Measurements from ENCODE around the gene NTNG1. TPM values are rescaled to one million over a fixed set of nuclear protein-coding genes. Genes with fewer than 3 reads are reported as not detected.

NTNG1 gene
- total and polyA plus RNA-seq, 2 of the 13 experiments (the other 11 are each of a cell fraction or from before 2014, with no cell fraction given) = not detected

DNA sequence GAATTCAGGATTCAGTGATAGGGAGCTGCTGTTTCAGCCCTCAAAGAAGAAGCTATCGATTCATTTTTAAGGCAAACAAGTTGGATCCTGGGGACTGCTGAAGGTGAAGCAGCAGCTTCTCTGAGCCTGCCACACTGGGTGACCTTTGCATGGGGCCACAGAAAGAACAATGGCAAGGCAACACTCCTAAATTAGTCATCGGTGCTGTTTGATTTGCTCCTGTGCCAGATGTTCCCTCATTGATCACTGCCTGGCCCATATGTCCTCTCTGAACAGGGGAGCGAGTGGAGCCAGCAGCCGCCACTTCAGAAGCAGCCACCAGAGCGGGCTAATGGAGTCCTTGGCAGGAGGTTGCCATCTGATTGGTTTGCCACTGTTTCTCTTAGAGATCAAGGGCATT, 391.5 kb downstream of the NTNG1 start (continued):
- TF ChIP-seq, protein P1, sequence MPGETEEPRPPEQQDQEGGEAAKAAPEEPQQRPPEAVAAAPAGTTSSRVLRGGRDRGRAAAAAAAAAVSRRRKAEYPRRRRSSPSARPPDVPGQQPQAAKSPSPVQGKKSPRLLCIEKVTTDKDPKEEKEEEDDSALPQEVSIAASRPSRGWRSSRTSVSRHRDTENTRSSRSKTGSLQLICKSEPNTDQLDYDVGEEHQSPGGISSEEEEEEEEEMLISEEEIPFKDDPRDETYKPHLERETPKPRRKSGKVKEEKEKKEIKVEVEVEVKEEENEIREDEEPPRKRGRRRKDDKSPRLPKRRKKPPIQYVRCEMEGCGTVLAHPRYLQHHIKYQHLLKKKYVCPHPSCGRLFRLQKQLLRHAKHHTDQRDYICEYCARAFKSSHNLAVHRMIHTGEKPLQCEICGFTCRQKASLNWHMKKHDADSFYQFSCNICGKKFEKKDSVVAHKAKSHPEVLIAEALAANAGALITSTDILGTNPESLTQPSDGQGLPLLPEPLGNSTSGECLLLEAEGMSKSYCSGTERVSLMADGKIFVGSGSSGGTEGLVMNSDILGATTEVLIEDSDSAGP (CRISPR knock-in tag; IDR thresholded peaks at IDR 0.05; ENCODE audit: borderline replicate concordance) = no peak
- TF ChIP-seq ZNF619 (CRISPR knock-in tag; IDR thresholded peaks at IDR 0.05) (no peak), AGO1 (IDR thresholded peaks at IDR 0.05; ENCODE audit: low read depth, low read length, poor library complexity, severe bottlenecking) (no peak), JARID2 (CRISPR knock-in tag; IDR thresholded peaks at IDR 0.05; ENCODE audit: insufficient replicate concordance) (no peak), ATF7 (IDR thresholded peaks at IDR 0.05) (no peak), ATF7 (CRISPR knock-in tag; IDR thresholded peaks at IDR 0.05) (no peak), ZFX (CRISPR knock-in tag; IDR thresholded peaks at IDR 0.05; ENCODE audit: low read depth) (no peak), ZNF24 (IDR thresholded peaks at IDR 0.05) (no peak), ZNF644 (CRISPR knock-in tag; IDR thresholded peaks at IDR 0.05; ENCODE audit: low read depth) (peak; percentile 44; the same call in 1 of the 2 replicates), ZSCAN22 (CRISPR knock-in tag; IDR thresholded peaks at IDR 0.05) (peak; percentile 95), MIXL1 (CRISPR knock-in tag; IDR thresholded peaks at IDR 0.05) (0 out of 2 replicates have a peak, but pooled peaks have one; percentile 27), BCL6 (CRISPR knock-in tag; IDR thresholded peaks at IDR 0.05) (peak; percentile 27), ZNF556 (CRISPR knock-in tag; IDR thresholded peaks at IDR 0.05; ENCODE audit: borderline replicate concordance) (no peak), ZNF180 (CRISPR knock-in tag; IDR thresholded peaks at IDR 0.05; ENCODE audit: borderline replicate concordance, low read depth) (no peak), SIN3B (IDR thresholded peaks at IDR 0.05; ENCODE audit: low read length) (no peak), DPF2 (CRISPR knock-in tag; IDR thresholded peaks at IDR 0.05; ENCODE audit: borderline replicate concordance, low read depth) (no peak), ZNF7 (CRISPR knock-in tag; IDR thresholded peaks at IDR 0.05) (no peak), ZNF83 (CRISPR knock-in tag; IDR thresholded peaks at IDR 0.05; ENCODE audit: borderline replicate concordance) (no peak), ETV6 (CRISPR knock-in tag; conservative IDR thresholded peaks at IDR 0.05) (no peak)
- TF ChIP-seq, protein P2, sequence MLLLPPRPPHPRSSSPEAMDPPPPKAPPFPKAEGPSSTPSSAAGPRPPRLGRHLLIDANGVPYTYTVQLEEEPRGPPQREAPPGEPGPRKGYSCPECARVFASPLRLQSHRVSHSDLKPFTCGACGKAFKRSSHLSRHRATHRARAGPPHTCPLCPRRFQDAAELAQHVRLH (CRISPR knock-in tag; IDR thresholded peaks at IDR 0.05; ENCODE audit: borderline replicate concordance, low read depth) = no peak
- TF ChIP-seq, protein P3, sequence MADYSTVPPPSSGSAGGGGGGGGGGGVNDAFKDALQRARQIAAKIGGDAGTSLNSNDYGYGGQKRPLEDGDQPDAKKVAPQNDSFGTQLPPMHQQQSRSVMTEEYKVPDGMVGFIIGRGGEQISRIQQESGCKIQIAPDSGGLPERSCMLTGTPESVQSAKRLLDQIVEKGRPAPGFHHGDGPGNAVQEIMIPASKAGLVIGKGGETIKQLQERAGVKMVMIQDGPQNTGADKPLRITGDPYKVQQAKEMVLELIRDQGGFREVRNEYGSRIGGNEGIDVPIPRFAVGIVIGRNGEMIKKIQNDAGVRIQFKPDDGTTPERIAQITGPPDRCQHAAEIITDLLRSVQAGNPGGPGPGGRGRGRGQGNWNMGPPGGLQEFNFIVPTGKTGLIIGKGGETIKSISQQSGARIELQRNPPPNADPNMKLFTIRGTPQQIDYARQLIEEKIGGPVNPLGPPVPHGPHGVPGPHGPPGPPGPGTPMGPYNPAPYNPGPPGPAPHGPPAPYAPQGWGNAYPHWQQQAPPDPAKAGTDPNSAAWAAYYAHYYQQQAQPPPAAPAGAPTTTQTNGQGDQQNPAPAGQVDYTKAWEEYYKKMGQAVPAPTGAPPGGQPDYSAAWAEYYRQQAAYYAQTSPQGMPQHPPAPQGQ (CRISPR knock-in tag; IDR thresholded peaks at IDR 0.05; ENCODE audit: borderline replicate concordance) = no peak
- TF ChIP-seq, protein P4, sequence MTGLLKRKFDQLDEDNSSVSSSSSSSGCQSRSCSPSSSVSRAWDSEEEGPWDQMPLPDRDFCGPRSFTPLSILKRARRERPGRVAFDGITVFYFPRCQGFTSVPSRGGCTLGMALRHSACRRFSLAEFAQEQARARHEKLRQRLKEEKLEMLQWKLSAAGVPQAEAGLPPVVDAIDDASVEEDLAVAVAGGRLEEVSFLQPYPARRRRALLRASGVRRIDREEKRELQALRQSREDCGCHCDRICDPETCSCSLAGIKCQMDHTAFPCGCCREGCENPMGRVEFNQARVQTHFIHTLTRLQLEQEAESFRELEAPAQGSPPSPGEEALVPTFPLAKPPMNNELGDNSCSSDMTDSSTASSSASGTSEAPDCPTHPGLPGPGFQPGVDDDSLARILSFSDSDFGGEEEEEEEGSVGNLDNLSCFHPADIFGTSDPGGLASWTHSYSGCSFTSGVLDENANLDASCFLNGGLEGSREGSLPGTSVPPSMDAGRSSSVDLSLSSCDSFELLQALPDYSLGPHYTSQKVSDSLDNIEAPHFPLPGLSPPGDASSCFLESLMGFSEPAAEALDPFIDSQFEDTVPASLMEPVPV (CRISPR knock-in tag; IDR thresholded peaks at IDR 0.05) = no peak
- TF ChIP-seq, protein P5, sequence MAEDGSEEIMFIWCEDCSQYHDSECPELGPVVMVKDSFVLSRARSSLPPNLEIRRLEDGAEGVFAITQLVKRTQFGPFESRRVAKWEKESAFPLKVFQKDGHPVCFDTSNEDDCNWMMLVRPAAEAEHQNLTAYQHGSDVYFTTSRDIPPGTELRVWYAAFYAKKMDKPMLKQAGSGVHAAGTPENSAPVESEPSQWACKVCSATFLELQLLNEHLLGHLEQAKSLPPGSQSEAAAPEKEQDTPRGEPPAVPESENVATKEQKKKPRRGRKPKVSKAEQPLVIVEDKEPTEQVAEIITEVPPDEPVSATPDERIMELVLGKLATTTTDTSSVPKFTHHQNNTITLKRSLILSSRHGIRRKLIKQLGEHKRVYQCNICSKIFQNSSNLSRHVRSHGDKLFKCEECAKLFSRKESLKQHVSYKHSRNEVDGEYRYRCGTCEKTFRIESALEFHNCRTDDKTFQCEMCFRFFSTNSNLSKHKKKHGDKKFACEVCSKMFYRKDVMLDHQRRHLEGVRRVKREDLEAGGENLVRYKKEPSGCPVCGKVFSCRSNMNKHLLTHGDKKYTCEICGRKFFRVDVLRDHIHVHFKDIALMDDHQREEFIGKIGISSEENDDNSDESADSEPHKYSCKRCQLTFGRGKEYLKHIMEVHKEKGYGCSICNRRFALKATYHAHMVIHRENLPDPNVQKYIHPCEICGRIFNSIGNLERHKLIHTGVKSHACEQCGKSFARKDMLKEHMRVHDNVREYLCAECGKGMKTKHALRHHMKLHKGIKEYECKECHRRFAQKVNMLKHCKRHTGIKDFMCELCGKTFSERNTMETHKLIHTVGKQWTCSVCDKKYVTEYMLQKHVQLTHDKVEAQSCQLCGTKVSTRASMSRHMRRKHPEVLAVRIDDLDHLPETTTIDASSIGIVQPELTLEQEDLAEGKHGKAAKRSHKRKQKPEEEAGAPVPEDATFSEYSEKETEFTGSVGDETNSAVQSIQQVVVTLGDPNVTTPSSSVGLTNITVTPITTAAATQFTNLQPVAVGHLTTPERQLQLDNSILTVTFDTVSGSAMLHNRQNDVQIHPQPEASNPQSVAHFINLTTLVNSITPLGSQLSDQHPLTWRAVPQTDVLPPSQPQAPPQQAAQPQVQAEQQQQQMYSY (CRISPR knock-in tag; IDR thresholded peaks at IDR 0.05) = no peak
